Prostate gland (tissue), 2 donors: ENCODE results near the gene IFNAR1.

Experiments
- POLR2A ChIP-seq: fragments of 450-650 bp; IDR thresholded peaks from one replicate; pipeline ENCODE4 v1.6.1; 2016; ENCODE audit warnings: antibody characterized with exemption, mild to moderate bottlenecking
- POLR2AphosphoS5 ChIP-seq: sonication (generic); formaldehyde crosslinking; IDR thresholded peaks from one replicate; pipeline ENCODE4 v1.6.1; 2017; ENCODE audit warnings: antibody characterized with exemption
- TF ChIP-seq, protein P1 (sequence below), 4 experiments: fragments of 200-600 bp in 2 of 4; fragments of 450-650 bp in 2 of 4; sonication (generic) in 2 of 4; IDR thresholded peaks; 1 replicate in 3 of 4; 2 replicates in 1 of 4; pipeline ENCODE4 v1.5.1; 2016 to 2019; ENCODE audit warnings: antibody characterized with exemption in 4 of 4, mild to moderate bottlenecking in 2 of 4, moderate library complexity in 2 of 4

DNA sequence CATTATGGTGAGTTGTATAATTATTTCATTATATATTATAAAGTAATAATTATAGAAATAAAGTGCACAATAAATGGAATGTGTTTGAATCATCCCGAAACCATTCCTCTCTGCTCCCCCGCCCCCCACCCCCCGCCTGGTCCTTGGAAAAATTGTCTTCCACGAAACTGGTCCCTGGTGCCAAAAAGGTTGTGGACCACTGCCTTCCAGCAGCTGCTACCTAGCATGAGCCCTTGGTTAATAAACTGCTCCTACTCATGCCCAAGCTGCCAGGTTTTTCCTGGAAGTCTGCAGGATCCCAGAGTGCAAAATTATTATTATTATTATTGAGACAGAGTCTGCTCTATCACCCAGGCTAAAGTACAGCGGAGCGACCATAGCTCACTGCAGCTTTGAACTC, 71.7 kb downstream of the IFNAR1 start:
- TF ChIP-seq, protein P1, sequence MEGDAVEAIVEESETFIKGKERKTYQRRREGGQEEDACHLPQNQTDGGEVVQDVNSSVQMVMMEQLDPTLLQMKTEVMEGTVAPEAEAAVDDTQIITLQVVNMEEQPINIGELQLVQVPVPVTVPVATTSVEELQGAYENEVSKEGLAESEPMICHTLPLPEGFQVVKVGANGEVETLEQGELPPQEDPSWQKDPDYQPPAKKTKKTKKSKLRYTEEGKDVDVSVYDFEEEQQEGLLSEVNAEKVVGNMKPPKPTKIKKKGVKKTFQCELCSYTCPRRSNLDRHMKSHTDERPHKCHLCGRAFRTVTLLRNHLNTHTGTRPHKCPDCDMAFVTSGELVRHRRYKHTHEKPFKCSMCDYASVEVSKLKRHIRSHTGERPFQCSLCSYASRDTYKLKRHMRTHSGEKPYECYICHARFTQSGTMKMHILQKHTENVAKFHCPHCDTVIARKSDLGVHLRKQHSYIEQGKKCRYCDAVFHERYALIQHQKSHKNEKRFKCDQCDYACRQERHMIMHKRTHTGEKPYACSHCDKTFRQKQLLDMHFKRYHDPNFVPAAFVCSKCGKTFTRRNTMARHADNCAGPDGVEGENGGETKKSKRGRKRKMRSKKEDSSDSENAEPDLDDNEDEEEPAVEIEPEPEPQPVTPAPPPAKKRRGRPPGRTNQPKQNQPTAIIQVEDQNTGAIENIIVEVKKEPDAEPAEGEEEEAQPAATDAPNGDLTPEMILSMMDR (IDR thresholded peaks at IDR 0.05), result no peak
- TF ChIP-seq POLR2AphosphoS5, result no peak
- no peak for TF ChIP-seq POLR2A
